ENCODE data around the gene P2RY8.
"Not testable (repeated sequence)": the region's sequence is repeated elsewhere in the genome, so short reads cannot be mapped to it uniquely, and the experiment has no call there.

The P2RY8 gene

GRCh38 chrX:1449823-1450149 is 87.2 kb downstream of the P2RY8 start:
- peaks cover 34% of the 10 kb centered on the region for H3K36me3 ChIP-seq (ENCODE audit: control insufficient read depth, insufficient read depth, low read length)
- H3K9ac ChIP-seq (ENCODE audit: low read length), result no peak overlapping the region
- H3K9me3 ChIP-seq (ENCODE audit: control insufficient read depth, insufficient read depth, low read depth, low read length), result peaks cover 31% of the 10 kb centered on the region
- no peaks in the 10 kb centered on the region for H3K27me3 ChIP-seq (ENCODE audit: control insufficient read depth, insufficient read depth, low read length)
- no peaks in the 10 kb centered on the region for H3K4me1 ChIP-seq (ENCODE audit: control insufficient read depth, insufficient read depth, low read length)
- H3K4me3 ChIP-seq (ENCODE audit: low read depth, low read length), result no peak overlapping the region
- H3K27ac ChIP-seq (ENCODE audit: low read depth, low read length), result no peak overlapping the region

GRCh38 chrX:1449036-1449822 is 87.8 kb downstream of the P2RY8 start:
- Histone ChIP-seq H3K27me3 (ENCODE audit: control insufficient read depth, insufficient read depth, low read length) (no peaks in the 10 kb centered on the region), H3K9me3 (ENCODE audit: control insufficient read depth, insufficient read depth, low read depth, low read length) (peaks cover 36% of the 10 kb centered on the region), H3K4me3 (ENCODE audit: low read depth, low read length) (no peak overlapping the region), H3K4me1 (ENCODE audit: control insufficient read depth, insufficient read depth, low read length) (no peaks in the 10 kb centered on the region), H3K9ac (ENCODE audit: low read length) (no peak overlapping the region), H3K27ac (ENCODE audit: low read depth, low read length) (no peak overlapping the region), H3K36me3 (ENCODE audit: control insufficient read depth, insufficient read depth, low read length) (peaks cover 39% of the 10 kb centered on the region)

- not testable (repeated sequence) for H3K27ac ChIP-seq (ENCODE audit: low read depth, low read length); H3K4me3 ChIP-seq (ENCODE audit: low read depth, low read length); H3K9ac ChIP-seq (ENCODE audit: low read length); H3K27me3 ChIP-seq (ENCODE audit: control insufficient read depth, insufficient read depth, low read length); H3K4me1 ChIP-seq (ENCODE audit: control insufficient read depth, insufficient read depth, low read length)
- peaks cover 36% of the 10 kb centered on the region for H3K9me3 ChIP-seq (ENCODE audit: control insufficient read depth, insufficient read depth, low read depth, low read length)
- peaks cover 42% of the 10 kb centered on the region for H3K36me3 ChIP-seq (ENCODE audit: control insufficient read depth, insufficient read depth, low read length)
Measured at GRCh38 chrX:1448573-1449001, 88.4 kb downstream of the P2RY8 start.

- H3K4me3 ChIP-seq (ENCODE audit: low read depth, low read length); H3K27me3 ChIP-seq (ENCODE audit: control insufficient read depth, insufficient read depth, low read length); H3K4me1 ChIP-seq (ENCODE audit: control insufficient read depth, insufficient read depth, low read length); H3K27ac ChIP-seq (ENCODE audit: low read depth, low read length); H3K9ac ChIP-seq (ENCODE audit: low read length): not testable (repeated sequence)
- Histone ChIP-seq H3K36me3 (ENCODE audit: control insufficient read depth, insufficient read depth, low read length) (peaks cover 45% of the 10 kb centered on the region), H3K9me3 (ENCODE audit: control insufficient read depth, insufficient read depth, low read depth, low read length) (peaks cover 36% of the 10 kb centered on the region)
Measured at GRCh38 chrX:1447969-1448572, 88.9 kb downstream of the P2RY8 start.

- H3K27ac ChIP-seq (ENCODE audit: low read depth, low read length); H3K27me3 ChIP-seq (ENCODE audit: control insufficient read depth, insufficient read depth, low read length); H3K9ac ChIP-seq (ENCODE audit: low read length); H3K4me1 ChIP-seq (ENCODE audit: control insufficient read depth, insufficient read depth, low read length); H3K4me3 ChIP-seq (ENCODE audit: low read depth, low read length): not testable (repeated sequence)
- peaks cover 53% of the 10 kb centered on the region for H3K36me3 ChIP-seq (ENCODE audit: control insufficient read depth, insufficient read depth, low read length)
- H3K9me3 ChIP-seq (ENCODE audit: control insufficient read depth, insufficient read depth, low read depth, low read length), result peaks cover 36% of the 10 kb centered on the region
Measured at GRCh38 chrX:1446984-1447968, 89.7 kb downstream of the P2RY8 start.

GRCh38 chrX:1444561-1445500 is 92.2 kb downstream of the P2RY8 start:
- H3K9me3 ChIP-seq (ENCODE audit: control insufficient read depth, insufficient read depth, low read depth, low read length), result peaks cover 32% of the 10 kb centered on the region
- H3K4me3 ChIP-seq (ENCODE audit: low read depth, low read length), result no peak overlapping the region
- no peak overlapping the region for H3K9ac ChIP-seq (ENCODE audit: low read length)
- H3K36me3 ChIP-seq (ENCODE audit: control insufficient read depth, insufficient read depth, low read length), result peaks cover 69% of the 10 kb centered on the region
- H3K4me1 ChIP-seq (ENCODE audit: control insufficient read depth, insufficient read depth, low read length), result no peaks in the 10 kb centered on the region
- no peak overlapping the region for H3K27ac ChIP-seq (ENCODE audit: low read depth, low read length)
- no peaks in the 10 kb centered on the region for H3K27me3 ChIP-seq (ENCODE audit: control insufficient read depth, insufficient read depth, low read length)

- no peak overlapping the region for H3K27ac ChIP-seq (ENCODE audit: low read depth, low read length)
- H3K27me3 ChIP-seq (ENCODE audit: control insufficient read depth, insufficient read depth, low read length), result no peaks in the 10 kb centered on the region
- H3K9me3 ChIP-seq (ENCODE audit: control insufficient read depth, insufficient read depth, low read depth, low read length), result peaks cover 19% of the 10 kb centered on the region
- no peaks in the 10 kb centered on the region for H3K4me1 ChIP-seq (ENCODE audit: control insufficient read depth, insufficient read depth, low read length)
- no peak overlapping the region for H3K4me3 ChIP-seq (ENCODE audit: low read depth, low read length)
- H3K36me3 ChIP-seq (ENCODE audit: control insufficient read depth, insufficient read depth, low read length), result peaks cover 67% of the 10 kb centered on the region
- no peak overlapping the region for H3K9ac ChIP-seq (ENCODE audit: low read length)
Measured at GRCh38 chrX:1443496-1444075, 93.4 kb downstream of the P2RY8 start.

GRCh38 chrX:1442724-1443367 is 94.1 kb downstream of the P2RY8 start:
- H3K4me1 ChIP-seq (ENCODE audit: control insufficient read depth, insufficient read depth, low read length), result no peaks in the 10 kb centered on the region
- H3K9me3 ChIP-seq (ENCODE audit: control insufficient read depth, insufficient read depth, low read depth, low read length), result peaks cover 14% of the 10 kb centered on the region
- H3K9ac ChIP-seq (ENCODE audit: low read length), result no peak overlapping the region
- H3K36me3 ChIP-seq (ENCODE audit: control insufficient read depth, insufficient read depth, low read length), result peaks cover 67% of the 10 kb centered on the region
- no peak overlapping the region for H3K4me3 ChIP-seq (ENCODE audit: low read depth, low read length)
- H3K27ac ChIP-seq (ENCODE audit: low read depth, low read length), result no peak overlapping the region
- H3K27me3 ChIP-seq (ENCODE audit: control insufficient read depth, insufficient read depth, low read length), result no peaks in the 10 kb centered on the region

GRCh38 chrX:1442016-1442665 is 94.8 kb downstream of the P2RY8 start:
- Histone ChIP-seq H3K4me1 (ENCODE audit: control insufficient read depth, insufficient read depth, low read length) (no peaks in the 10 kb centered on the region), H3K4me3 (ENCODE audit: low read depth, low read length) (no peak overlapping the region), H3K9ac (ENCODE audit: low read length) (no peak overlapping the region), H3K27ac (ENCODE audit: low read depth, low read length) (no peak overlapping the region), H3K9me3 (ENCODE audit: control insufficient read depth, insufficient read depth, low read depth, low read length) (peaks cover 7% of the 10 kb centered on the region; the same call in 1 of the 2 replicates), H3K36me3 (ENCODE audit: control insufficient read depth, insufficient read depth, low read length) (peaks cover 67% of the 10 kb centered on the region), H3K27me3 (ENCODE audit: control insufficient read depth, insufficient read depth, low read length) (no peaks in the 10 kb centered on the region)
